ENCODE data around the gene TUBA1B.
A peak's percentile ranks its signal among the peaks of the same experiment; 100 is the strongest.

TUBA1B gene

GRCh38 chr12:49091056-49091835, 39.9 kb downstream of the TUBA1B start:
- Histone ChIP-seq H3K36me3 (ENCODE audit: control insufficient read depth, low read length) (no peaks in the 10 kb centered on the region), H3K79me2 (ENCODE audit: control insufficient read depth, low read length) (no peaks in the 10 kb centered on the region), H3K27me3 (ENCODE audit: control insufficient read depth, low read length) (peaks cover 78% of the 10 kb centered on the region), H3K4me2 (ENCODE audit: low read length) (no peak overlapping the region), H3K4me3 (ENCODE audit: low read length) (no peak overlapping the region), H3F3A (ENCODE audit: control insufficient read depth, insufficient read depth) (no peaks in the 10 kb centered on the region), H3K9me3 (ENCODE audit: control insufficient read depth, insufficient read depth, low read length) (no peaks in the 10 kb centered on the region), H3K27ac (ENCODE audit: low read depth, low read length) (no peak overlapping the region), H3K9me2 (replicated peaks; ENCODE audit: control insufficient read depth, low read length) (no peaks in the 10 kb centered on the region), H3K4me1 (ENCODE audit: control insufficient read depth, low read length) (peaks cover 36% of the 10 kb centered on the region), H4K20me1 (ENCODE audit: control insufficient read depth, insufficient read depth, low read depth, low read length) (0 out of 2 replicates have a peak, but pooled peaks cover 2% of the 10 kb centered on the region)
- TF ChIP-seq EZH2phosphoT487 (IDR thresholded peaks at IDR 0.05; ENCODE audit: borderline replicate concordance, low read length), result 0 out of 2 replicates have a peak, but pooled peaks have one; percentile 30
- TF ChIP-seq, protein P1, sequence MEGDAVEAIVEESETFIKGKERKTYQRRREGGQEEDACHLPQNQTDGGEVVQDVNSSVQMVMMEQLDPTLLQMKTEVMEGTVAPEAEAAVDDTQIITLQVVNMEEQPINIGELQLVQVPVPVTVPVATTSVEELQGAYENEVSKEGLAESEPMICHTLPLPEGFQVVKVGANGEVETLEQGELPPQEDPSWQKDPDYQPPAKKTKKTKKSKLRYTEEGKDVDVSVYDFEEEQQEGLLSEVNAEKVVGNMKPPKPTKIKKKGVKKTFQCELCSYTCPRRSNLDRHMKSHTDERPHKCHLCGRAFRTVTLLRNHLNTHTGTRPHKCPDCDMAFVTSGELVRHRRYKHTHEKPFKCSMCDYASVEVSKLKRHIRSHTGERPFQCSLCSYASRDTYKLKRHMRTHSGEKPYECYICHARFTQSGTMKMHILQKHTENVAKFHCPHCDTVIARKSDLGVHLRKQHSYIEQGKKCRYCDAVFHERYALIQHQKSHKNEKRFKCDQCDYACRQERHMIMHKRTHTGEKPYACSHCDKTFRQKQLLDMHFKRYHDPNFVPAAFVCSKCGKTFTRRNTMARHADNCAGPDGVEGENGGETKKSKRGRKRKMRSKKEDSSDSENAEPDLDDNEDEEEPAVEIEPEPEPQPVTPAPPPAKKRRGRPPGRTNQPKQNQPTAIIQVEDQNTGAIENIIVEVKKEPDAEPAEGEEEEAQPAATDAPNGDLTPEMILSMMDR (IDR thresholded peaks at IDR 0.05; ENCODE audit: low read depth, low read length, poor library complexity, severe bottlenecking), result no peak

- Histone ChIP-seq H3K9me2 (replicated peaks; ENCODE audit: control insufficient read depth, low read length) (no peaks in the 10 kb centered on the region), H3K36me3 (ENCODE audit: control insufficient read depth, low read length) (no peaks in the 10 kb centered on the region), H3K4me2 (ENCODE audit: low read length) (peak overlapping the region; percentile 52), H3K4me3 (ENCODE audit: low read length) (peak overlapping the region; percentile 29; the same call in 1 of the 2 replicates), H3F3A (ENCODE audit: control insufficient read depth, insufficient read depth) (no peaks in the 10 kb centered on the region), H3K27ac (ENCODE audit: low read depth, low read length) (no peak overlapping the region), H3K27me3 (ENCODE audit: control insufficient read depth, low read length) (peaks cover 72% of the 10 kb centered on the region), H3K79me2 (ENCODE audit: control insufficient read depth, low read length) (no peaks in the 10 kb centered on the region), H4K20me1 (ENCODE audit: control insufficient read depth, insufficient read depth, low read depth, low read length) (no peaks in the 10 kb centered on the region), H3K4me1 (ENCODE audit: control insufficient read depth, low read length) (peaks cover 36% of the 10 kb centered on the region), H3K9me3 (ENCODE audit: control insufficient read depth, insufficient read depth, low read length) (no peaks in the 10 kb centered on the region)
- TF ChIP-seq, protein P1 (IDR thresholded peaks at IDR 0.05; ENCODE audit: low read depth, low read length, poor library complexity, severe bottlenecking), result peak; percentile 49
- TF ChIP-seq EZH2phosphoT487 (IDR thresholded peaks at IDR 0.05; ENCODE audit: borderline replicate concordance, low read length), result peak; percentile 95
These were observed 41.1 kb downstream of the TUBA1B start for GRCh38 chr12:49089821-49090773.

- H3K4me1 ChIP-seq (ENCODE audit: control insufficient read depth, low read length), result peaks cover 34% of the 10 kb centered on the region
- TF ChIP-seq, protein P1 (IDR thresholded peaks at IDR 0.05; ENCODE audit: low read depth, low read length, poor library complexity, severe bottlenecking), result no peak
- no peak for TF ChIP-seq EZH2phosphoT487 (IDR thresholded peaks at IDR 0.05; ENCODE audit: borderline replicate concordance, low read length)
- H3K4me2 ChIP-seq (ENCODE audit: low read length), result peak overlapping the region; percentile 68; the same call in 1 of the 2 replicates
- H3K9me3 ChIP-seq (ENCODE audit: control insufficient read depth, insufficient read depth, low read length), result no peaks in the 10 kb centered on the region
- H3K9me2 ChIP-seq (replicated peaks; ENCODE audit: control insufficient read depth, low read length), result no peaks in the 10 kb centered on the region
- H3K27ac ChIP-seq (ENCODE audit: low read depth, low read length), result no peak overlapping the region
- no peaks in the 10 kb centered on the region for H3F3A ChIP-seq (ENCODE audit: control insufficient read depth, insufficient read depth)
- no peaks in the 10 kb centered on the region for H3K36me3 ChIP-seq (ENCODE audit: control insufficient read depth, low read length)
- no peaks in the 10 kb centered on the region for H4K20me1 ChIP-seq (ENCODE audit: control insufficient read depth, insufficient read depth, low read depth, low read length)
- peaks cover 60% of the 10 kb centered on the region for H3K27me3 ChIP-seq (ENCODE audit: control insufficient read depth, low read length)
- H3K79me2 ChIP-seq (ENCODE audit: control insufficient read depth, low read length), result no peaks in the 10 kb centered on the region
- H3K4me3 ChIP-seq (ENCODE audit: low read length), result peak overlapping the region; percentile 45; the same call in 1 of the 2 replicates
These were observed 42.3 kb downstream of the TUBA1B start for GRCh38 chr12:49088932-49089330.

All from DOHH2 (cell line).